HT1080 (cell line): ENCODE data around the gene PTPRF. TPM values are rescaled to one million over a fixed set of nuclear protein-coding genes. Genes with fewer than 3 reads are reported as not detected.
"Not testable (repeated sequence)": the region's sequence is repeated elsewhere in the genome, so short reads cannot be mapped to it uniquely, and the experiment has no call there.

Source experiments
- DNase-seq: peaks from one replicate; pipeline ENCODE4 v3.0.0-alpha.2; 2015; ENCODE audit warnings: low read depth
- polyA plus RNA-seq, 2 experiments: library from polyadenylated mRNA; depleted of rRNA; stranded (reverse); fragments of >200 nt; gene quantifications; 2 replicates each; pipeline ENCODE4 v1.2.3, GENCODE V29; 2015
- total RNA-seq: library from RNA; depleted of rRNA; stranded (reverse); fragments of >200 nt; shearing (Covaris generic); gene quantifications from 2 replicates; pipeline ENCODE4 v1.2.3, GENCODE V29; 2014; rRNA removed

The PTPRF gene
- total RNA-seq = 39.0 and 41.7 TPM in 2 replicates
- 106 and 107 TPM in 2 replicates for polyA plus RNA-seq (2015; cell fraction: cytosol; rRNA removed)
- polyA plus RNA-seq (2015; cell fraction: nucleus; rRNA removed) = 204 and 231 TPM in 2 replicates

- DNase-seq = peak; percentile 26
Observed at GRCh38 chr1:43530483-43531106, at the start of gene PTPRF. PTPRF (plus strand) TSS chr1:43530883; CDS start chr1:43545076, 14,193 bp downstream.

GRCh38 chr1:43481491-43481890, 49.2 kb upstream of the PTPRF start:
- DNase-seq = no peak

- DNase-seq = no peak
Observed at GRCh38 chr1:43482215-43482614, 48.5 kb upstream of the PTPRF start.

GRCh38 chr1:43484367-43484766, 46.3 kb upstream of the PTPRF start:
- no peak for DNase-seq

GRCh38 chr1:43488165-43488564, 42.5 kb upstream of the PTPRF start:
- DNase-seq = no peak

GRCh38 chr1:43491061-43491460, 39.6 kb upstream of the PTPRF start:
- no peak for DNase-seq

- DNase-seq = no peak
Observed at GRCh38 chr1:43492826-43493225, 37.9 kb upstream of the PTPRF start.

- DNase-seq = no peak
Observed at GRCh38 chr1:43493661-43494450, 36.8 kb upstream of the PTPRF start.

- no peak for DNase-seq
Observed at GRCh38 chr1:43495204-43495603, 35.5 kb upstream of the PTPRF start.

- no peak for DNase-seq
Observed at GRCh38 chr1:43499898-43500297, 30.8 kb upstream of the PTPRF start.

GRCh38 chr1:43501806-43502205, 28.9 kb upstream of the PTPRF start:
- DNase-seq = not testable (repeated sequence)

- no peak for DNase-seq
Observed at GRCh38 chr1:43503534-43503933, 27.1 kb upstream of the PTPRF start.

- no peak for DNase-seq
Observed at GRCh38 chr1:43505077-43505780, 25.5 kb upstream of the PTPRF start.

GRCh38 chr1:43506233-43506632, 24.4 kb upstream of the PTPRF start:
- DNase-seq = no peak

GRCh38 chr1:43507296-43508295, 23.1 kb upstream of the PTPRF start:
- no peak for DNase-seq

- no peak for DNase-seq
Observed at GRCh38 chr1:43509007-43509739, 21.5 kb upstream of the PTPRF start.

- DNase-seq = no peak
Observed at GRCh38 chr1:43509740-43510375, 20.8 kb upstream of the PTPRF start.

GRCh38 chr1:43510621-43511020, 20.1 kb upstream of the PTPRF start:
- no peak for DNase-seq

- DNase-seq = no peak
Observed at GRCh38 chr1:43511394-43511793, 19.3 kb upstream of the PTPRF start.

GRCh38 chr1:43512133-43512532, 18.6 kb upstream of the PTPRF start:
- DNase-seq = no peak
